Brain microvascular endothelial cell (primary cell): Measurements from ENCODE around the gene GALP.

Experiments
- DNase-seq: peaks from one replicate; pipeline ENCODE4 v3.0.0-alpha.2; 2020
- H3K27ac ChIP-seq: fragments of 250-450 bp; sonication (Bioruptor Pico); 2 replicates; pipeline ENCODE4 v1.5.1; 2020; ENCODE audit warnings: mild to moderate bottlenecking, moderate library complexity
- H3K27me3 ChIP-seq: fragments of 250-450 bp; sonication (Bioruptor Pico); replicated peaks from 2 replicates; pipeline ENCODE4 v1.5.1; 2020; ENCODE audit warnings: mild to moderate bottlenecking
- H3K36me3 ChIP-seq: fragments of 250-450 bp; sonication (Bioruptor Pico); replicated peaks from 2 replicates; pipeline ENCODE4 v1.5.1; 2020; ENCODE audit warnings: mild to moderate bottlenecking
- H3K4me3 ChIP-seq: 2 replicates; pipeline ENCODE4 v1.5.1; 2011; ENCODE audit warnings: low read depth, mild to moderate bottlenecking, control low read depth, low read length, moderate library complexity
- in situ Hi-C: cut with HindIII; loops from 2 replicates; pipeline ENCODE4 v1.10.0; 2017; ENCODE audit warnings: low sequenced_read_pairs, low pct_ligation_motif_present
- TF ChIP-seq, protein P1 (sequence below): IDR thresholded peaks from 2 replicates; pipeline ENCODE4 v1.5.1; 2011; ENCODE audit warnings: low read depth, mild to moderate bottlenecking, moderate library complexity, low read length, control low read depth, inconsistent platforms; ENCODE audit errors: missing control alignments

The GALP gene

GRCh38 chr19:56158170-56158757 is 17.5 kb upstream of the GALP start:
- in situ Hi-C loops, result no loop called here
- Histone ChIP-seq H3K36me3 (peaks cover 17% of the 10 kb centered on the region), H3K27me3 (no peaks in the 10 kb centered on the region), H3K27ac (no peak overlapping the region), H3K4me3 (no peak overlapping the region)
- DNase-seq, result no peak
- TF ChIP-seq, protein P1, sequence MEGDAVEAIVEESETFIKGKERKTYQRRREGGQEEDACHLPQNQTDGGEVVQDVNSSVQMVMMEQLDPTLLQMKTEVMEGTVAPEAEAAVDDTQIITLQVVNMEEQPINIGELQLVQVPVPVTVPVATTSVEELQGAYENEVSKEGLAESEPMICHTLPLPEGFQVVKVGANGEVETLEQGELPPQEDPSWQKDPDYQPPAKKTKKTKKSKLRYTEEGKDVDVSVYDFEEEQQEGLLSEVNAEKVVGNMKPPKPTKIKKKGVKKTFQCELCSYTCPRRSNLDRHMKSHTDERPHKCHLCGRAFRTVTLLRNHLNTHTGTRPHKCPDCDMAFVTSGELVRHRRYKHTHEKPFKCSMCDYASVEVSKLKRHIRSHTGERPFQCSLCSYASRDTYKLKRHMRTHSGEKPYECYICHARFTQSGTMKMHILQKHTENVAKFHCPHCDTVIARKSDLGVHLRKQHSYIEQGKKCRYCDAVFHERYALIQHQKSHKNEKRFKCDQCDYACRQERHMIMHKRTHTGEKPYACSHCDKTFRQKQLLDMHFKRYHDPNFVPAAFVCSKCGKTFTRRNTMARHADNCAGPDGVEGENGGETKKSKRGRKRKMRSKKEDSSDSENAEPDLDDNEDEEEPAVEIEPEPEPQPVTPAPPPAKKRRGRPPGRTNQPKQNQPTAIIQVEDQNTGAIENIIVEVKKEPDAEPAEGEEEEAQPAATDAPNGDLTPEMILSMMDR, result no peak

- H3K36me3 ChIP-seq, result peaks cover 17% of the 10 kb centered on the region
- DNase-seq, result no peak
- H3K27ac ChIP-seq, result no peak overlapping the region
- TF ChIP-seq, protein P1, result no peak
- in situ Hi-C loops, result no loop called here
- no peaks in the 10 kb centered on the region for H3K27me3 ChIP-seq
- H3K4me3 ChIP-seq, result no peak overlapping the region
Observed at GRCh38 chr19:56159009-56159559, 16.7 kb upstream of the GALP start.

- TF ChIP-seq, protein P1, result no peak
- in situ Hi-C loops, result no loop called here
- no peak overlapping the region for H3K4me3 ChIP-seq
- H3K27me3 ChIP-seq, result no peaks in the 10 kb centered on the region
- no peak overlapping the region for H3K27ac ChIP-seq
- no peak for DNase-seq
- H3K36me3 ChIP-seq, result peaks cover 16% of the 10 kb centered on the region
Observed at GRCh38 chr19:56159622-56160271, 16.1 kb upstream of the GALP start.

DNA sequence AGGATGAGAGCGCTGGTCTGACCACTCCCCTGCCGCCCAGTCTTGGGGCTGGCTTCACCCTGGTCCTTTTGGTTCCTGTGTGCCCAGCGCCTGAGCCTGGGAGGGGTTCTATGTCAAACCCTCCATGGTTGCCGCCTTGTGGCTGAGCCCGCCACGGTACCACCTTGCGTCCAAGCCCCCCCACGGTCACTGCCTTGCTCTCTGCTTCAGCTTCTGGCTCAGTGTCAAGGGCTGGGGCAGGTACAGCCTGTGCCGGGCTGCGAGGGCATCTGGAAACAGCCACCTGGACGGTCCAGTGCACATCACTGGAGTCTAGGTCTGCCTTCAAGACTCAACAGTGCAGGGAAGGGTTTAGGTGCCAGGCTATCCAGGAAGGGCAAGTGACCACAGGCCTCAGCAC is 14.3 kb upstream of the GALP start:
- TF ChIP-seq, protein P1, result no peak
- Histone ChIP-seq H3K4me3 (no peak overlapping the region), H3K36me3 (peaks cover 14% of the 10 kb centered on the region), H3K27ac (no peak overlapping the region), H3K27me3 (no peaks in the 10 kb centered on the region)
- in situ Hi-C loops, result no loop called here
- DNase-seq, result no peak

DNA sequence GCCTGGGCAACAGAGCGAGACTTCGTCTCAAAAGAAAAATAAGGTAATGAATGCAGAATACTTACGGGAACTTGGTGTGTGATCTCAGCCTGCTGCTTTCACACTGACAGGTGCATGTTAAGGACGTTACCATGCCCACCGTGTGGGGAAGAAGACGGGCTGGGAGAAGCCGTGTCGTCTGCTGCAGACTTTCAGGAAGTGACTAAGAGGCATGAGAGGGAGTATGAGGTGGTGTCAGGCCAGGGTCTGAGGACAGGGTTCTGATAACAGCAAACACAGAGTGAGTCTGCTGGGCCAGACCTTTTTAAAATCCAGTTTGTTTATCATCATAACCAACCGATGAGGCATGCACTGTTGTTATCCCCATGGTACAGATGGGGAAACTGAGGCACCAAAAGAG is 13.6 kb upstream of the GALP start:
- Histone ChIP-seq H3K36me3 (peaks cover 14% of the 10 kb centered on the region), H3K27me3 (no peaks in the 10 kb centered on the region), H3K27ac (no peak overlapping the region), H3K4me3 (no peak overlapping the region)
- in situ Hi-C loops, result no loop called here
- TF ChIP-seq, protein P1, result no peak
- peak; percentile 75 for DNase-seq
